Right lobe of liver (tissue), 6 donors: ENCODE results near the gene MAGI1. TPM values are rescaled to one million over a fixed set of nuclear protein-coding genes. Genes with fewer than 3 reads are reported as not detected.

Source experiments
- ATAC-seq, 4 donors: fragments of 200-7000 bp; cut with Tn5 transposase; one replicate each; pipeline ENCODE4 v1.9.1; 2020; ENCODE audit warnings: mild to moderate bottlenecking in 4 of 4, moderate library complexity in 4 of 4
- DNase-seq, 3 donors: peaks; one replicate each; pipeline ENCODE4 v3.0.0-alpha.2; 2020
- H3K27ac ChIP-seq, 3 donors: fragments of 200-600 bp; one replicate each; pipeline ENCODE4 v1.8.0; 2022
- H3K27me3 ChIP-seq, 2 donors: fragments of 200-600 bp; one replicate each; pipeline ENCODE4 v1.8.0; 2022
- H3K36me3 ChIP-seq, 4 donors: fragments of 200-600 bp; sonication (generic) in 1 of 4; one replicate each; pipeline versions ENCODE4 v1.5.1 to v1.8.0; 2017 to 2022; ENCODE audit warnings: control low read depth in 1 of 4
- H3K4me1 ChIP-seq, 4 donors: fragments of 200-600 bp; sonication (generic) in 1 of 4; one replicate each; pipeline versions ENCODE4 v1.5.1 to v1.8.0; 2017 to 2022; ENCODE audit warnings: control low read depth in 1 of 4
- H3K4me3 ChIP-seq, 3 donors: fragments of 200-600 bp; one replicate each; pipeline ENCODE4 v1.8.0; 2022
- H3K9me3 ChIP-seq, 4 donors: fragments of 200-600 bp; sonication (generic) in 1 of 4; one replicate each; pipeline versions ENCODE4 v1.5.1 to v1.8.0; 2017 to 2022; ENCODE audit warnings: control low read depth in 1 of 4
- POLR2A ChIP-seq: fragments of 450-650 bp; IDR thresholded peaks from one replicate; pipeline ENCODE4 v1.6.1; 2017; ENCODE audit warnings: antibody characterized with exemption, mild to moderate bottlenecking
- WGBS: methylation state at CpG from one replicate; pipeline ENCODE4 v1.1.6; 2018; ENCODE audit warnings: low coverage, low lambda C conversion rate; ENCODE audit not compliant: insufficient coverage; ENCODE audit errors: missing lambda C conversion rate; 5-methylcytosine and 5-hydroxymethylcytosine counted together
- intact Hi-C, 2 donors: fragments of 100-400 bp; cut with DNase I; formaldehyde crosslinking; loops; one replicate each; pipeline versions ENCODE4 v1.11.2 to v1.14.1; 2022
- total RNA-seq, 6 experiments: library from RNA; depleted of rRNA in 2 of 6; stranded (reverse); fragments of >200 nt in 2 of 6; fragmentation: NEBNext Ultra II Directional in 3 of 6; extraction: Animal tissue kit (Norgen Biotek cat#: 25700) in 3 of 6; gene quantifications; one replicate each; pipeline versions ENCODE4 v1.1.0 to v1.2.4, GENCODE V29; 2016 to 2023
- TF ChIP-seq, protein P1 (sequence below), 4 donors: fragments of 200-600 bp in 3 of 4; fragments of 450-650 bp in 1 of 4; IDR thresholded peaks; one replicate each; pipeline versions ENCODE4 v1.5.1 to v1.8.0; 2016 to 2022; ENCODE audit warnings: antibody characterized with exemption in 4 of 4, mild to moderate bottlenecking in 2 of 4
- donor health status: DM: no; HTN: yes; CAD: no.
- donor health status: DM: no; HTN: no; CAD: no.
- donor health status: DM: no; HTN: no; CAD: no.
- donor health status: DM: no; HTN: yes; CAD: no.
- donor health status: DM: no; HTN: yes; CAD: no.

The MAGI1 gene
- total RNA-seq, 6 experiments from 2014 or later = 22.6 to 37.7 (median 26.9) TPM

DNA sequence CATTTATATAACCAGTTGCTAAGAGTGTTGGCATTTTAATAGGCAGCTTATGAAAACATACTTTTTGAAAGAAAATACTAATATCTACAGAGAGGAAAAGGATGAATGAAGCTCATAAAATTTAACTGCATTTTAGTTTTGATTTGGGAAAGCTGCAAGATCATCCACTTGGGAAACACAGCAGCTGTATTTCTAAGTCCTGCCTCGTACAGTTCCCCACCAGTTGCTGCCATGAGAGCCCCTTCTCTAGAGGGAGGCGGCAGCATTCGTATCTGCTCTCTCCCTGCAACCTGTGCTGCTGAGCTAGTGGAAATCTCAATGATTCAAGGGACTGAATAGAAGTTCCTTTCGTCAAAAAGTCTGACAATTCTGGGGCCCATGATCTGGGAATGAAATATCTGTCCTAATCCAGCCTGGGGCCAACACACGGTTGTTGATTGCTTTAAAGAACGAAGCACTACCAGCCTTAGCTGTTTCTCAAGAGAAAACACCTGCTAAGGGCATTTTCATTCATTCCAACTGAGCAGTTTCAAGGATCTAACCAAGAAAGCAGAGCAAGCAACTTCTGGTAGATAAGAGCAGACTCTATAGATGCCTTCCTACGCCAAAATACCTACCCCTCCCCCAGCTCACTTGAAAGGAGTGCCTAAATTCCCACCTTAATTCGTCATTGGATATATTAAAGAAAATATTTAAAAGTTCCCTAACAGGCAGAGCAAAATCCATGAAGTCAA lies 223.7 kb downstream of the MAGI1 start:
- WGBS = 87% methylated on average over 8 of the region's 8 CpGs
- no peak overlapping the region for H3K4me3 ChIP-seq
- H3K36me3 ChIP-seq = no peaks in the 10 kb centered on the region
- no peak for TF ChIP-seq POLR2A
- TF ChIP-seq, protein P1, sequence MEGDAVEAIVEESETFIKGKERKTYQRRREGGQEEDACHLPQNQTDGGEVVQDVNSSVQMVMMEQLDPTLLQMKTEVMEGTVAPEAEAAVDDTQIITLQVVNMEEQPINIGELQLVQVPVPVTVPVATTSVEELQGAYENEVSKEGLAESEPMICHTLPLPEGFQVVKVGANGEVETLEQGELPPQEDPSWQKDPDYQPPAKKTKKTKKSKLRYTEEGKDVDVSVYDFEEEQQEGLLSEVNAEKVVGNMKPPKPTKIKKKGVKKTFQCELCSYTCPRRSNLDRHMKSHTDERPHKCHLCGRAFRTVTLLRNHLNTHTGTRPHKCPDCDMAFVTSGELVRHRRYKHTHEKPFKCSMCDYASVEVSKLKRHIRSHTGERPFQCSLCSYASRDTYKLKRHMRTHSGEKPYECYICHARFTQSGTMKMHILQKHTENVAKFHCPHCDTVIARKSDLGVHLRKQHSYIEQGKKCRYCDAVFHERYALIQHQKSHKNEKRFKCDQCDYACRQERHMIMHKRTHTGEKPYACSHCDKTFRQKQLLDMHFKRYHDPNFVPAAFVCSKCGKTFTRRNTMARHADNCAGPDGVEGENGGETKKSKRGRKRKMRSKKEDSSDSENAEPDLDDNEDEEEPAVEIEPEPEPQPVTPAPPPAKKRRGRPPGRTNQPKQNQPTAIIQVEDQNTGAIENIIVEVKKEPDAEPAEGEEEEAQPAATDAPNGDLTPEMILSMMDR (IDR thresholded peaks at IDR 0.05) = no peak
- intact Hi-C loops = no loop called here
- H3K9me3 ChIP-seq = no peaks in the 10 kb centered on the region
- no peak overlapping the region for H3K27ac ChIP-seq
- no peaks in the 10 kb centered on the region for H3K27me3 ChIP-seq
- ATAC-seq (no peak), DNase-seq (no peak)
- H3K4me1 ChIP-seq = peaks cover 0 to 1% (median under 1%) of the 10 kb centered on the region in 4 donors

DNA sequence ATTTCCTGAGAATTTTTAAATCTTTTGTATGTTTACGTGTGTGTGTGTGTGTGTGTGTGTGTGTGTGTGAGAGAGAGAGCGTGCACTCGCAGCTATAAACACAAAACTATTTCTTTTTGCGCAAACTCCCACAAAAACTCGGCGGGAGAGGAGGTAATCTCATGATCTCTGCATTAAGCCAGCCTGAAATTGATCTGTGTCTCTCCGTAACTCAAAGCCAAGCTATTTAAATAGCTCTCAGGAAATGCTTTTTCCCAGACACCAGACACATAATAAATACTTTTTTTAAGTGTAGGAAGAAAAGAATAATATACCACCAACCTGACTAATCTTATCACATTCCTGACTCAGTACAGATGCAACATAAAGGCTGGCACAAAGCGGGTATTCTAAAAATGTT lies 226.8 kb downstream of the MAGI1 start:
- Histone ChIP-seq H3K4me1 (no peaks in the 10 kb centered on the region), H3K36me3 (no peaks in the 10 kb centered on the region), H3K27ac (no peak overlapping the region), H3K4me3 (no peak overlapping the region), H3K9me3 (no peaks in the 10 kb centered on the region), H3K27me3 (no peaks in the 10 kb centered on the region)
- ATAC-seq (no peak), DNase-seq (no peak)
- intact Hi-C loops = no loop called here
- 83% methylated on average over 8 of the region's 8 CpGs for WGBS
- TF ChIP-seq, protein P1 (IDR thresholded peaks at IDR 0.05) = no peak
- TF ChIP-seq POLR2A = no peak

DNA sequence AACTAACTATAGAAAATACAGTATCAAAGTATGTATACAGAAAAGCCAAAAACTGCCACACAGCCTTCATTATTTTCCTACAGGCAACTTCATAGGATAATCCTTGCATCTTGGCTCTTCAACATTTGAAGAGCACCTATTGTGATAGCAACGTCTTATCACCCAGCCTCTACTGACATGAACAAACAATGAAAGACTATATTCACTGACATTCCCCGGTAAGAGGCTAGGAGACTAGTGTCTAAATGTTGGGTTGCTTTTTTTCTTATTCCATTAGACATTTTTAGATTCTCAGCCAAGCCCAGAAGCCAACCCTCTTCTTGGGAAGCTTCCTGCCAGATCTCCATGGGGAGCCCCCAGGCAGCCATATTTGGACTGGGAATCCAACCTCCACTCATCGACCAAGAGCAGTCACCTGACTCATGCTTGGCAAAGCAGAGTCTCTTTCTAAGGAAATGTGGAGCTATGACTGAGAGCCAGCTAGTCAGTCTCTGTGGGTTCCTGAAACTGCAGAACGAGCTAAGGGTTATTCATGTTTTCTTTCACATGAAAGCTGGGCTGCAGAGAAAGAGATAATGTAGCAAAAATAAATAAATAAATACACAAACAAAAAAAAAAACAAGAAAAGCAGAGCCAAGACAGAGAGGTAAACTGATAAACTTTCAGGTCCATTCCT lies 227.5 kb downstream of the MAGI1 start:
- Histone ChIP-seq H3K27ac (no peak overlapping the region), H3K4me1 (no peaks in the 10 kb centered on the region), H3K9me3 (no peaks in the 10 kb centered on the region), H3K4me3 (no peak overlapping the region), H3K36me3 (no peaks in the 10 kb centered on the region), H3K27me3 (no peaks in the 10 kb centered on the region)
- ATAC-seq (no peak), DNase-seq (no peak)
- intact Hi-C loops = no loop called here
- TF ChIP-seq POLR2A = no peak
- TF ChIP-seq, protein P1 (IDR thresholded peaks at IDR 0.05) = no peak
- WGBS = 72% methylated on average over 4 of the region's 4 CpGs

DNA sequence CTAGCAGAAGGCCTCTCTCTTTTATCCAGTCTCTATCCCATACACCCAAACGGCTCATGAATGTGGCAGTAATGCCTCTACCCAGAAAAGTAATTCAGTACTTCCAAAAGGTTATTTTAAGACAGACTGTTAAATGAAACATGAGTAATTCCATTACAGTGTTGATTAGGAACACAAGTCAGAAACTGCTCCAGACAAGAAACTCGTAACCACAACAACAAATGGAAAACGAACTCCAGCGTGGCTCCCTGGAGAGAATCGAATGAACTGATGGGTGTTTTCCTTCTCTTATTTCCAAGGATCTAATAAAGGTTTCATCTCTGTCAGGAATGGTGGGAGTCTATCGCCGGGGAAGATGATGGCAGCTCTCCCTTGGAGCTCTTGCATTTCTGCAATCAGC lies 228.4 kb downstream of the MAGI1 start:
- Histone ChIP-seq H3K36me3 (no peaks in the 10 kb centered on the region), H3K9me3 (no peaks in the 10 kb centered on the region), H3K4me3 (no peak overlapping the region), H3K27ac (no peak overlapping the region), H3K4me1 (no peaks in the 10 kb centered on the region), H3K27me3 (no peaks in the 10 kb centered on the region)
- no peak for DNase-seq
- intact Hi-C loops = no loop called here
- no peak for TF ChIP-seq POLR2A
- TF ChIP-seq, protein P1 (IDR thresholded peaks at IDR 0.05) = no peak
- ATAC-seq = no peak
- 90% methylated on average over 2 of the region's 7 CpGs for WGBS
